ENCODE measurements around the gene SPP2.

The SPP2 gene

DNA sequence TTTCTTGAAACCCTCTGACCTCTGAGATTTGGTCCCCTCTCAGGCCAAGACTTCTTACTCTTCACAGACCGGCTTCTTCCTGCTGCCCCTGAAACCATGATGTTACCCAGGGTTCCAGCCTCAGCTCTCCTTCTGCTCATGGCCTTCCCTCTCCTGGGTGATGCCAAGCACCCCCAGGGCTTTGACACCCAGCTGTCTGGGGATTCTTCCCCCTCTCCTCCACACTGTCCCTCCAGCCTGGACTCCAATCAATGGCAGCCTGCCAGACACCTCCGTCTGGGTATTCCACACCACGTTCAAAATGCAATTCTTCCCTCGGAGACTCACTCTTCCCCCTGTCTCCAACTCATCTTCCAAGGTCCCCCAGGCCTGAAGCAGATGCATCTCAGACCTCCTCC is 25.0 kb downstream of the SPP2 start:
- TF ChIP-seq, protein P1, sequence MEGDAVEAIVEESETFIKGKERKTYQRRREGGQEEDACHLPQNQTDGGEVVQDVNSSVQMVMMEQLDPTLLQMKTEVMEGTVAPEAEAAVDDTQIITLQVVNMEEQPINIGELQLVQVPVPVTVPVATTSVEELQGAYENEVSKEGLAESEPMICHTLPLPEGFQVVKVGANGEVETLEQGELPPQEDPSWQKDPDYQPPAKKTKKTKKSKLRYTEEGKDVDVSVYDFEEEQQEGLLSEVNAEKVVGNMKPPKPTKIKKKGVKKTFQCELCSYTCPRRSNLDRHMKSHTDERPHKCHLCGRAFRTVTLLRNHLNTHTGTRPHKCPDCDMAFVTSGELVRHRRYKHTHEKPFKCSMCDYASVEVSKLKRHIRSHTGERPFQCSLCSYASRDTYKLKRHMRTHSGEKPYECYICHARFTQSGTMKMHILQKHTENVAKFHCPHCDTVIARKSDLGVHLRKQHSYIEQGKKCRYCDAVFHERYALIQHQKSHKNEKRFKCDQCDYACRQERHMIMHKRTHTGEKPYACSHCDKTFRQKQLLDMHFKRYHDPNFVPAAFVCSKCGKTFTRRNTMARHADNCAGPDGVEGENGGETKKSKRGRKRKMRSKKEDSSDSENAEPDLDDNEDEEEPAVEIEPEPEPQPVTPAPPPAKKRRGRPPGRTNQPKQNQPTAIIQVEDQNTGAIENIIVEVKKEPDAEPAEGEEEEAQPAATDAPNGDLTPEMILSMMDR (conservative IDR thresholded peaks at IDR 0.05; ENCODE audit: low read length): no peak
- H3K4me3 ChIP-seq (ENCODE audit: low read length): no peak overlapping the region
- no peak for DNase-seq (ENCODE audit: low read depth)

DNA sequence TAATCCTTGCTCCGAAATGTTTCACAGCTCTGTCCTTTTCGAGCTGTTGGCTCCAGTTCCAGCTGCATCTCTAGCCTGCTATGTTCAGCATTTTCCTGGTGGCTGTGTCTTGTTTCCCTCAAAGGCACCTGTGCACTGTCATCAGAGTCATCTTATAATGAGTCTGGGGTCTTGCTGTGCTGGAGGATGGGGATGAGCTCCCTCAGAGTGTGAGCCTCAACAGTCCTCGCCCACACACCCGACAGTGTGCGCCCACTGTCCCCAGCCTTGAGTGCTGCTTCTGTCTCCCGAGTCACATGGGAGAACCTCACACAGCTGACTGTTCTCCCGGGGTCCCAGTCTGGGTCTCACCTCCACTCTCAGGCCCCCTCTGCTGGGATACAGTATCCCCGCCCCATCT is 25.4 kb downstream of the SPP2 start:
- no peak for DNase-seq (ENCODE audit: low read depth)
- no peak overlapping the region for H3K4me3 ChIP-seq (ENCODE audit: low read length)
- TF ChIP-seq, protein P1 (conservative IDR thresholded peaks at IDR 0.05; ENCODE audit: low read length): no peak

DNA sequence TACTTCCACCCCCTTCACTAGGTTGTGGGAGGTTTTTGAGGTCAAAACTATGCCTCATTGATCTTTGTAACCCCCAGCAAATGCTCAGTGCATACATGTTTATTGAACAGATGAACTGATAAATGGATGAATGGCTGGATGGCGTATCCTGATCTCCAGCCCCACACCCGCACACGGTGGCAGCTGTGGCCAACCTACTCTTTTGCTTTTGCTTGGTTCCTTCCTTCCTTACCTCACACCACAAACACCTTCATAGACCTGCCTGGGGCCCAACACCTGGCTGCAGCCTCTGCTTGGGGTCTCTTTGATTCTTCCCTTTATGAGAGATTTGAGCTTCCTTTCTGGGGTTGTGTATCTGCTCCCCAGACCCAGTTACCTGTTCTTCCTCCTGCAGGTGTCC is 25.9 kb downstream of the SPP2 start:
- TF ChIP-seq, protein P1 (conservative IDR thresholded peaks at IDR 0.05; ENCODE audit: low read length): no peak
- DNase-seq (ENCODE audit: low read depth): no peak
- H3K4me3 ChIP-seq (ENCODE audit: low read length): no peak overlapping the region

DNA sequence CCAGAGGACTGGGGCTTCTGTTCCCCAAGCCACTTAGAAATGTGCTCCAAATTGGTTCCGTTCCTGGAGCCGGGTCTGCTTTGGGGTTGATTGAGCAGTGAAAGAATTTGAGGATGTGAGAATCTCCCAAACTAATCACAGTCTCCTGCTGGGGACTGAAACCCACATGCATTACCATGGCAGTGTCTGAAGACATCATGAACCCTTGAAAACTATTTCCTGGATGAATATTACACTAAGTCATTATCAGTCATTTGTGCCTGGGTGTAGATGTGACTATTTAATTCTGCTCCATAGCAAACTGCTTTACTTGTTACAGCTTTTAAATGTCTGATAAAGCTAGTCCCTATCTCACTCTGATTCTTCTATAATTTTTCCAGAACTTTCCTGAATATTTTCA is 27.6 kb downstream of the SPP2 start:
- H3K4me3 ChIP-seq (ENCODE audit: low read length): no peak overlapping the region
- TF ChIP-seq, protein P1 (conservative IDR thresholded peaks at IDR 0.05; ENCODE audit: low read length): no peak
- DNase-seq (ENCODE audit: low read depth): no peak

DNA sequence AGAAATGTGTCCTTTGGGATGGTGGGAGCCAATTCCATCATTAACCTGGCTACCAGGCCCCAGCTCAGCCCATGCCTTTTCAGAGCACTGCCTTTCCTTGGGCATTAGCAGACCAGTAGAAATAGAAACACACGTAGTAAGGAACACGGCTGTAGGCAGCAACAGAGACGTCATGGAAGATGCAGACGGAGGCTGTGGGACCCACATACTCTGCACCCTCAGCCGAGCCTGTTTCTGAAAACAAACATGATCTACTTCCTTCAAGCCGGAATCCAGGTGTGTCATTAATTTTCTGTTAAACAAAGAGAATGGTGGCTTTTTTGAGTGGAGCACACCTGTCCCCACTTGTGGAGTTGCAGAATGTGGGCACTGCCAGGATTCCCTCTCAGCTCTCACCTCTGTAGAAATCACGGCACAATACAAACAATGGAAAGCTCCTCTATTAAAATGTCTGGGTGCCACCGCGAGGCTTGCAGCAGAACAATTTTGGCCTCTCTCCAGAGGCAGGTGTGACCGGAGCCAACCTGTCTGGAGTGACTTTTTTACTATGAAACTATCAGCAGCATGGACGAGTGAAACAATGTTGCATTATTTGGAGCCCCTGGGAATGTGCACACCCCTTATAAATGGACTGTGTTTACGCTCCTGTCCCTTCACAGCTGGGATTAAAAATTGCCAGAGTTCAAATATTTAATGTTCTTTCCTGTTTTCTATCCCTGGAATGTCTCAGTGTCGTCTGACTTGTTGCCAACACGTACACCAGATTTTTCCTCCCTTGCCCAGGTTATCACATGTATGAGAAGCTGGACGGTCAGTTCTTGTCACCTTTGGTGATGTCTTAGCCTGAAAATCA is 31.7 kb downstream of the SPP2 start:
- TF ChIP-seq, protein P1 (conservative IDR thresholded peaks at IDR 0.05; ENCODE audit: low read length): no peak
- H3K4me3 ChIP-seq (ENCODE audit: low read length): no peak overlapping the region
- DNase-seq (ENCODE audit: low read depth): no peak

DNA sequence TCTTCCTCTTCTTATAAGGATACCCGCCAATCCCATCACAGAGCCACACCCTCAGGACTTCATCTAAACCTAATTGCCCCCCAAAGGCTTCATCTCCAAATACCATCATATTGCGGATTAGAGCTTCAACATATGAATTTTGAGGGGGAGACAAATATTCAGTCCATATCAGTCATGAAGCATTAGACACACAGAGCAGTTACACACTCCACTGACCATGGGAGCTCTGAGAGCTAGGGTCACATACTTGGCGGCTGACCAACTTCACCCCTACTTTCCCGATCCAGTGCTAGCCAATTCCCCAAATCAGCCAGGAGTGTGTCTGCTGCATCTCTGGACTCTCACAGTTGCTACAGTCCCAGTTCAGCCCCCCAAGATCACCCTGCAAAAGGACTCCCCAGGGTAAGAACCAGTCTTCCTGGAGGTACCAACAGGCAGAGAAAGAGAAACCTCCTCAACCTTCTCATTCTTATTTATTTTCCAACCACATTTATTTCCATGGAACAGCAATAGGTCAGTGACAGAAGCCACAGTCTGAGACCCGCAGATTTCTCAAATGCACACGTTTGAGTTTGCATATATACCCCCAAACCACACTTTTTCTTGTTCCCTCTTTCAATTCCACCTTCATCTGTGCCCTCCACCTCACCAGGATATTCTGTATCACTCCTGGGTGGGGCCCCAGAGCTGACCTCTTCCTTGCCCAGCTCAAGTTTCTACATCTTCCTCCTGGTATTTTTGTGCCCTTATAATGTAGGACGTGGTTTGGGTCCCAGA is 33.3 kb downstream of the SPP2 start:
- H3K4me3 ChIP-seq (ENCODE audit: low read length): no peak overlapping the region
- no peak for DNase-seq (ENCODE audit: low read depth)
- TF ChIP-seq, protein P1 (conservative IDR thresholded peaks at IDR 0.05; ENCODE audit: low read length): no peak
